OCI-LY3 (cell line): ENCODE measurements around the gene EXOC3L1.
A peak's percentile ranks its signal among the peaks of the same experiment; 100 is the strongest.

Experiments used
- H2AFZ ChIP-seq: fragments of 200-600, 300-600 bp; shearing (Covaris generic); 2 replicates; pipeline ENCODE4 v1.6.0; 2014; ENCODE audit warnings: antibody characterized with exemption, low read depth, low read length
- H3K27ac ChIP-seq: fragments of 200-600, 300-600 bp; sonication (generic); 2 replicates; pipeline ENCODE4 v1.5.1; 2014; ENCODE audit warnings: mild to moderate bottlenecking, low read length, moderate library complexity, mixed read lengths
- H3K27me3 ChIP-seq: fragments of 200-600, 300-600 bp; sonication (generic); 2 replicates; pipeline ENCODE4 v1.6.1; 2014; ENCODE audit warnings: low read depth, low read length, mixed read lengths
- H3K36me3 ChIP-seq: fragments of 200-600, 300-600 bp; sonication (generic); replicated peaks from 2 replicates; pipeline ENCODE3; 2014; ENCODE audit warnings: low read depth, low read length, mixed read lengths
- H3K4me1 ChIP-seq: fragments of 300-600, 200-600 bp; sonication (generic); 2 replicates; pipeline ENCODE4 v1.6.1; 2014; ENCODE audit warnings: low read length, mixed read lengths
- H3K4me2 ChIP-seq: fragments of 200-600, 300-600 bp; sonication (generic); 2 replicates; pipeline ENCODE4 v1.6.1; 2014; ENCODE audit warnings: low read length, mixed read lengths
- H3K4me3 ChIP-seq: fragments of 300-600, 200-600 bp; sonication (generic); 2 replicates; pipeline ENCODE4 v1.5.1; 2014; ENCODE audit warnings: antibody characterized with exemption, mild to moderate bottlenecking, low read length, moderate library complexity
- H3K79me2 ChIP-seq: fragments of 300-600, 200-600 bp; shearing (Covaris generic); 2 replicates; pipeline ENCODE4 v1.6.1; 2014; ENCODE audit warnings: mild to moderate bottlenecking, low read length, mixed read lengths
- H3K9ac ChIP-seq: fragments of 300-600, 200-600 bp; shearing (Covaris generic); 2 replicates; pipeline ENCODE4 v1.6.0; 2014; ENCODE audit warnings: mild to moderate bottlenecking, low read length, moderate library complexity
- H3K9me3 ChIP-seq: fragments of 200-600, 300-600 bp; shearing (Covaris generic); 2 replicates; pipeline ENCODE4 v1.6.1; 2014; ENCODE audit warnings: low read length, mixed read lengths; ENCODE audit not compliant: insufficient read depth
- H4K20me1 ChIP-seq: fragments of 200-600, 300-600 bp; sonication (generic); 2 replicates; pipeline ENCODE4 v1.6.1; 2016; ENCODE audit warnings: low read length, mixed read lengths; ENCODE audit not compliant: insufficient read depth
- CTCF ChIP-seq: fragments of 200-600, 300-600 bp; sonication (generic); IDR thresholded peaks from 2 replicates; pipeline ENCODE4 v1.5.1; 2014; ENCODE audit warnings: antibody characterized with exemption, low read length, low read depth
- EZH2phosphoT487 ChIP-seq: fragments of 200-600 bp; shearing (Covaris generic); IDR thresholded peaks from 2 replicates; pipeline ENCODE4 v1.6.1; 2018; ENCODE audit warnings: antibody characterized with exemption, mixed run types, low read depth

EXOC3L1 gene

DNA sequence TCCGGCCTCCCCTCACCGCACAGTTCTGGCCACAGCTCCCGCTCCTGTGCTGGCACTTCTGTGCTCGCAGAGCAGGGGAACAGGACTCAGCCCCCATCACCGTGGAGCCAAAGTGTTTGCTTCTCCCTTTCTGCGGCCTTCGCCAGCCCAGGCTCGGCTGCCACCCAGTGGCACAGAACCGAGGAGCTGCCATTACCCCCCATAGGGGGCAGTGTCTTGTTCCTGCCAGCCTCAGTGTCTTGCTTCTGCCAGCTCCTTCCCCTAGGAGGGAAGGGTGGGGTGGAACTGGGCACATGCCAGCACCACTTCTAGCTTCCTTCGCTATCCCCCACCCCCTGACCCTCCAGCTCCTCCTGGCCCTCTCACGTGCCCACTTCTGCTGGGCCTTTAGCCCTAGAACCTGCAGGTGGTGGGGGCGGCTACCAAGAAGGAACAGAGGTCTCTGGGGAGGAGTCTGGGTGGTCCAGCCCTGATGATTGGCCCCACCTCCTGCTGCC, 8.3 kb upstream of the EXOC3L1 start:
- Histone ChIP-seq H4K20me1 (no peaks in the 10 kb centered on the region), H3K9ac (no peak overlapping the region), H3K27ac (no peak overlapping the region), H3K36me3 (peaks cover 60% of the 10 kb centered on the region), H3K4me1 (peaks cover 3% of the 10 kb centered on the region), H3K79me2 (peaks cover 16% of the 10 kb centered on the region), H3K9me3 (no peaks in the 10 kb centered on the region), H3K4me2 (no peak overlapping the region), H2AFZ (no peak overlapping the region), H3K27me3 (no peaks in the 10 kb centered on the region), H3K4me3 (no peak overlapping the region)
- TF ChIP-seq CTCF (peak; percentile 72), EZH2phosphoT487 (no peak)

- Histone ChIP-seq H2AFZ (no peak overlapping the region), H3K27ac (no peak overlapping the region), H3K27me3 (no peaks in the 10 kb centered on the region), H3K4me3 (no peak overlapping the region), H3K4me1 (peaks cover 8% of the 10 kb centered on the region), H3K79me2 (peaks cover 21% of the 10 kb centered on the region), H3K9me3 (no peaks in the 10 kb centered on the region), H3K36me3 (peaks cover 59% of the 10 kb centered on the region), H3K4me2 (no peak overlapping the region), H3K9ac (no peak overlapping the region), H4K20me1 (no peaks in the 10 kb centered on the region)
- TF ChIP-seq EZH2phosphoT487: no peak
- no peak for TF ChIP-seq CTCF
Measured at GRCh38 chr16:67197704-67198103, 7.8 kb upstream of the EXOC3L1 start.

DNA sequence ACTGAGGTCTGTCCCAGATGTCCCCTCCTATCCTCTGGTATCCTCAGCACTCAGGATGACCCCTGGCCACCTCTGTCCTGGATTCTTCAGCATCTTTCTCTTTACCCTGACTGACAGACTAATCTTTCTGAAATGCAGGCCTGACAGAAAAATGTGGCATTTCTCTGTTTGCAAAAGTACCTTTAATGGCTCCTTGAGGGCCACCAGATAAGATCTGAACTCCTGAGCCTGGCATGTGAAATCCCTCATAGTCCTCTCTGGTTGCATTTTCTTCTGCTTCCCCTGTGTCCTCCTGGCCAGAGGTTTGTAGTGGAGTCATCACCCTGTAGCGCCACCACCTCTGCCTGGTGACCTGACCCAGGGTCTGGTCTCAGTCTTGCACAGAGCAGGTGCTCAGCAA, 6.9 kb upstream of the EXOC3L1 start:
- Histone ChIP-seq H3K36me3 (peaks cover 59% of the 10 kb centered on the region), H3K4me3 (no peak overlapping the region), H3K9me3 (no peaks in the 10 kb centered on the region), H3K27ac (no peak overlapping the region), H3K27me3 (no peaks in the 10 kb centered on the region), H3K4me2 (no peak overlapping the region), H2AFZ (no peak overlapping the region), H4K20me1 (no peaks in the 10 kb centered on the region), H3K4me1 (peaks cover 8% of the 10 kb centered on the region), H3K9ac (no peak overlapping the region), H3K79me2 (peaks cover 30% of the 10 kb centered on the region)
- TF ChIP-seq EZH2phosphoT487: no peak
- no peak for TF ChIP-seq CTCF

DNA sequence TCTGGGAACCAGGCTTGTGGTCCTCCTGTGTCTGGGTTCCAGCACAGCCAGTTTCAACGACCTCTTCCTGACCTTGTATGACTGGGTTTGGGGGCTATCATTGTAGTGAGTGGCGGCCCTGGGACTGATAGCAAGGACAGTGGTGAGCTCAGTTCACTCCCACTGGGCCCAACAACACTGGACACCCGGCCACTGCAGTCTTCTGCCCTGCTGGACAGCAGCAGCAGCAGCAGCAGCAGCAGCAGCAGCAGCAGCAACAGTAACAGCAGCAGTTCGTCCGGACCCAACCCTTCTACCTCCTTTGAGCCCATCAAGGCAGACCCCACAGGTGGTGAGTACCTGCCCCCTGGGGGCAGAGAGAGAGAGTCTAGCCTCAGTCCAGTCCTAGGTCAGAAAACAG, 5.7 kb upstream of the EXOC3L1 start:
- Histone ChIP-seq H3K4me1 (peaks cover 12% of the 10 kb centered on the region), H3K79me2 (peaks cover 32% of the 10 kb centered on the region), H3K27ac (no peak overlapping the region), H3K4me2 (no peak overlapping the region), H2AFZ (no peak overlapping the region), H3K27me3 (no peaks in the 10 kb centered on the region), H3K9ac (no peak overlapping the region), H3K9me3 (no peaks in the 10 kb centered on the region), H4K20me1 (no peaks in the 10 kb centered on the region), H3K36me3 (peaks cover 52% of the 10 kb centered on the region), H3K4me3 (no peak overlapping the region)
- TF ChIP-seq CTCF: no peak
- no peak for TF ChIP-seq EZH2phosphoT487
